H9 (cell line): ENCODE measurements around the gene IFNAR2. TPM values are rescaled to one million over a fixed set of nuclear protein-coding genes. Genes with fewer than 3 reads are reported as not detected.

Experiments used
- DNase-seq: peaks from one replicate; pipeline ENCODE4 v3.0.0-alpha.2; 2017
- H2AFZ ChIP-seq: one replicate; pipeline ENCODE4 v1.6.1; 2013; ENCODE audit warnings: mild to moderate bottlenecking, low read length, control low read depth, moderate library complexity
- H2AK5ac ChIP-seq: 2 replicates; pipeline ENCODE4 v1.6.1; 2013; ENCODE audit warnings: low read length, control low read depth, mixed read lengths; ENCODE audit not compliant: insufficient read length
- H2BK120ac ChIP-seq: one replicate; pipeline ENCODE4 v1.6.1; 2013; ENCODE audit warnings: low read depth, mild to moderate bottlenecking, low read length, control low read depth, inconsistent platforms; ENCODE audit not compliant: poor library complexity, severe bottlenecking
- H2BK12ac ChIP-seq: 2 replicates; pipeline ENCODE4 v1.6.1; 2013; ENCODE audit warnings: low read length, control low read depth, mixed read lengths, low read depth; ENCODE audit not compliant: insufficient read length
- H2BK15ac ChIP-seq: 2 replicates; pipeline ENCODE4 v1.6.1; 2013; ENCODE audit warnings: low read depth, low read length, control low read depth
- H2BK20ac ChIP-seq: one replicate; pipeline ENCODE4 v1.6.1; 2013; ENCODE audit warnings: low read depth, mild to moderate bottlenecking, low read length, control low read depth, inconsistent platforms; ENCODE audit not compliant: poor library complexity, severe bottlenecking
- H2BK5ac ChIP-seq: 2 replicates; pipeline ENCODE4 v1.6.1; 2013; ENCODE audit warnings: low read length, control low read depth, mixed read lengths; ENCODE audit not compliant: insufficient read length
- H3K14ac ChIP-seq: 2 replicates; pipeline ENCODE4 v1.6.1; 2013; ENCODE audit warnings: low read length, control low read depth; ENCODE audit not compliant: insufficient read depth
- H3K18ac ChIP-seq: 2 replicates; pipeline ENCODE4 v1.6.1; 2013; ENCODE audit warnings: low read depth, mild to moderate bottlenecking, mixed read lengths, low read length, control low read depth; ENCODE audit not compliant: insufficient read length
- H3K23ac ChIP-seq: 2 replicates; pipeline ENCODE4 v1.6.1; 2013; ENCODE audit warnings: low read length, control low read depth, mixed read lengths, low read depth; ENCODE audit not compliant: insufficient read length
- H3K23me2 ChIP-seq: 2 replicates; pipeline ENCODE4 v1.6.1; 2013; ENCODE audit warnings: low read depth, mild to moderate bottlenecking, mixed read lengths, low read length, control low read depth; ENCODE audit not compliant: insufficient read length, poor library complexity, severe bottlenecking
- H3K27ac ChIP-seq: 2 replicates; pipeline ENCODE4 v1.5.1; 2013; ENCODE audit warnings: low read length, control low read depth, mixed read lengths, low read depth; ENCODE audit not compliant: insufficient read length
- H3K27me3 ChIP-seq: 2 replicates; pipeline ENCODE4 v1.6.1; 2013; ENCODE audit warnings: low read length, control low read depth, inconsistent platforms; ENCODE audit not compliant: insufficient read depth
- H3K4ac ChIP-seq: 2 replicates; pipeline ENCODE4 v1.6.1; 2013; ENCODE audit warnings: low read depth, mild to moderate bottlenecking, control low read depth, inconsistent platforms, low read length, moderate library complexity
- H3K4me1 ChIP-seq: 2 replicates; pipeline ENCODE4 v1.6.1; 2013; ENCODE audit warnings: low read length, control low read depth, inconsistent platforms; ENCODE audit not compliant: insufficient read depth
- H3K4me2 ChIP-seq: 2 replicates; pipeline ENCODE4 v1.6.1; 2013; ENCODE audit warnings: low read length, control low read depth, mixed read lengths; ENCODE audit not compliant: insufficient read length, insufficient read depth
- H3K56ac ChIP-seq: 2 replicates; pipeline ENCODE4 v1.6.1; 2013; ENCODE audit warnings: low read depth, mild to moderate bottlenecking, mixed read lengths, low read length, control low read depth; ENCODE audit not compliant: insufficient read length
- H3K79me1 ChIP-seq: 2 replicates; pipeline ENCODE4 v1.6.1; 2013; ENCODE audit warnings: low read depth, mild to moderate bottlenecking, moderate library complexity, low read length, control low read depth, inconsistent platforms; ENCODE audit not compliant: insufficient read depth, poor library complexity, severe bottlenecking
- H3K79me2 ChIP-seq: 2 replicates; pipeline ENCODE4 v1.6.1; 2013; ENCODE audit warnings: low read length, control low read depth, inconsistent platforms; ENCODE audit not compliant: insufficient read depth
- H3K9ac ChIP-seq: 2 replicates; pipeline ENCODE4 v1.6.1; 2013; ENCODE audit warnings: low read length, control low read depth, mixed read lengths; ENCODE audit not compliant: insufficient read length; ENCODE audit errors: extremely low read depth
- H3K9me3 ChIP-seq: one replicate; pipeline ENCODE4 v1.6.1; 2013; ENCODE audit warnings: low read depth, low read length, inconsistent platforms; ENCODE audit not compliant: control insufficient read depth
- H3T11ph ChIP-seq: one replicate; pipeline ENCODE4 v1.6.1; 2013; ENCODE audit warnings: mild to moderate bottlenecking, low read length, control low read depth, inconsistent platforms
- H4K20me1 ChIP-seq: one replicate; pipeline ENCODE4 v1.6.1; 2013; ENCODE audit not compliant: control insufficient read depth, insufficient read length, insufficient read depth
- H4K5ac ChIP-seq: 2 replicates; pipeline ENCODE4 v1.6.1; 2013; ENCODE audit warnings: low read depth, mild to moderate bottlenecking, mixed read lengths, low read length, control low read depth; ENCODE audit not compliant: insufficient read length
- H4K8ac ChIP-seq: replicated peaks from 2 replicates; pipeline ENCODE4 v1.6.1; 2013; ENCODE audit warnings: low read length, control low read depth, mixed read lengths, low read depth; ENCODE audit not compliant: insufficient read length
- H4K91ac ChIP-seq: 2 replicates; pipeline ENCODE4 v1.6.1; 2013; ENCODE audit warnings: low read depth, mild to moderate bottlenecking, moderate library complexity, mixed read lengths, low read length, control low read depth; ENCODE audit not compliant: insufficient read length
- H3K27ac Mint-ChIP-seq, 3 experiments: 2 replicates in 2 of 3; 3 replicates in 1 of 3; pipeline ENCODE4 v1.8.0; 2020 to 2021; ENCODE audit warnings: mixed read lengths in 3 of 3, mild to moderate bottlenecking in 1 of 3, moderate library complexity in 1 of 3
- H3K27me3 Mint-ChIP-seq: 2 replicates; pipeline ENCODE4 v1.8.0; 2021; ENCODE audit warnings: low read depth, mild to moderate bottlenecking, moderate library complexity, mixed read lengths
- H3K36me3 Mint-ChIP-seq, 3 experiments: 2 replicates in 2 of 3; 3 replicates in 1 of 3; pipeline ENCODE4 v1.8.0; 2020 to 2021; ENCODE audit warnings: low read depth in 3 of 3, mixed read lengths in 3 of 3; ENCODE audit not compliant: insufficient read depth in 1 of 3
- H3K4me1 Mint-ChIP-seq, 2 experiments: 2 replicates each; pipeline ENCODE4 v1.8.0; 2020; ENCODE audit warnings: mixed read lengths in 2 of 2
- H3K4me3 Mint-ChIP-seq, 2 experiments: 2 replicates in 1 of 2; 3 replicates in 1 of 2; pipeline ENCODE4 v1.8.0; 2020 to 2021; ENCODE audit warnings: mild to moderate bottlenecking in 2 of 2, mixed read lengths in 2 of 2, moderate library complexity in 1 of 2
- H3K9me3 Mint-ChIP-seq, 2 experiments: 2 replicates in 1 of 2; 3 replicates in 1 of 2; pipeline ENCODE4 v1.8.0; 2020; ENCODE audit warnings: mild to moderate bottlenecking in 2 of 2, mixed read lengths in 2 of 2, moderate library complexity in 1 of 2
- WGBS: extraction: QIAGEN DNeasy Blood & Tissue Kit; methylation state at CpG from one replicate; pipeline ENCODE4 v1.1.7; 2013; ENCODE audit warnings: missing lambda C conversion rate, low lambda C conversion rate, mixed read lengths; ENCODE audit not compliant: insufficient read length; ENCODE audit errors: extremely low coverage; 5-methylcytosine and 5-hydroxymethylcytosine counted together
- total RNA-seq: library from RNA; stranded (reverse); gene quantifications from 2 replicates; pipeline ENCODE4 v1.2.1, GENCODE V29; 2021
- TF ChIP-seq, protein P1 (sequence below): fragments of 200-600 bp; sonication (generic); conservative IDR thresholded peaks from 3 replicates; pipeline ENCODE4 v1.8.0; 2021; ENCODE audit warnings: antibody characterized with exemption, mild to moderate bottlenecking

IFNAR2 gene
- total RNA-seq, 1 experiment from 2014 or later: 14.4 TPM

GRCh38 chr21:33234635-33235520 lies 5.1 kb downstream of the IFNAR2 start:
- no peak overlapping the region for H3K4me2 ChIP-seq
- H2AFZ ChIP-seq: no peak overlapping the region
- H3T11ph ChIP-seq: no peak overlapping the region
- H3K27me3 ChIP-seq: no peaks in the 10 kb centered on the region
- H2BK5ac ChIP-seq: no peak overlapping the region
- no peak overlapping the region for H2BK120ac ChIP-seq
- H3K9me3 ChIP-seq: peaks cover 18% of the 10 kb centered on the region
- H2AK5ac ChIP-seq: no peak overlapping the region
- no peaks in the 10 kb centered on the region for H3K79me2 ChIP-seq
- H4K5ac ChIP-seq: no peak overlapping the region
- Mint-ChIP-seq H3K4me3 (no peak overlapping the region), H3K27me3 (peaks cover 3% of the 10 kb centered on the region), H3K4me1 (peaks cover 18 to 25% of the 10 kb centered on the region in 2 experiments), H3K9me3 (peaks cover 37 to 39% of the 10 kb centered on the region in 2 experiments), H3K36me3 (peaks cover 36 to 66% (median 44%) of the 10 kb centered on the region in 3 experiments), H3K27ac (peak overlapping the region in 2 of 3 experiments; percentile 24 to 32; a peak in 3 of 7 replicates)
- no peak overlapping the region for H3K18ac ChIP-seq
- H3K4ac ChIP-seq: no peak overlapping the region
- no peak overlapping the region for H3K27ac ChIP-seq
- WGBS: no CpG with 5 or more reads among the region's 3 CpGs
- H2BK20ac ChIP-seq: no peak overlapping the region
- peaks cover 12% of the 10 kb centered on the region for H3K23me2 ChIP-seq
- H3K9ac ChIP-seq: no peak overlapping the region
- no peak for DNase-seq
- TF ChIP-seq, protein P1, sequence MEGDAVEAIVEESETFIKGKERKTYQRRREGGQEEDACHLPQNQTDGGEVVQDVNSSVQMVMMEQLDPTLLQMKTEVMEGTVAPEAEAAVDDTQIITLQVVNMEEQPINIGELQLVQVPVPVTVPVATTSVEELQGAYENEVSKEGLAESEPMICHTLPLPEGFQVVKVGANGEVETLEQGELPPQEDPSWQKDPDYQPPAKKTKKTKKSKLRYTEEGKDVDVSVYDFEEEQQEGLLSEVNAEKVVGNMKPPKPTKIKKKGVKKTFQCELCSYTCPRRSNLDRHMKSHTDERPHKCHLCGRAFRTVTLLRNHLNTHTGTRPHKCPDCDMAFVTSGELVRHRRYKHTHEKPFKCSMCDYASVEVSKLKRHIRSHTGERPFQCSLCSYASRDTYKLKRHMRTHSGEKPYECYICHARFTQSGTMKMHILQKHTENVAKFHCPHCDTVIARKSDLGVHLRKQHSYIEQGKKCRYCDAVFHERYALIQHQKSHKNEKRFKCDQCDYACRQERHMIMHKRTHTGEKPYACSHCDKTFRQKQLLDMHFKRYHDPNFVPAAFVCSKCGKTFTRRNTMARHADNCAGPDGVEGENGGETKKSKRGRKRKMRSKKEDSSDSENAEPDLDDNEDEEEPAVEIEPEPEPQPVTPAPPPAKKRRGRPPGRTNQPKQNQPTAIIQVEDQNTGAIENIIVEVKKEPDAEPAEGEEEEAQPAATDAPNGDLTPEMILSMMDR: no peak
- no peak overlapping the region for H4K91ac ChIP-seq
- H3K23ac ChIP-seq: no peak overlapping the region
- H2BK12ac ChIP-seq: no peak overlapping the region
- H3K56ac ChIP-seq: no peak overlapping the region
- H3K4me1 ChIP-seq: peaks cover 5% of the 10 kb centered on the region; the same call in 1 of the 2 replicates
- H3K79me1 ChIP-seq: no peaks in the 10 kb centered on the region
- H4K20me1 ChIP-seq: no peaks in the 10 kb centered on the region
- H2BK15ac ChIP-seq: no peak overlapping the region
- no peak overlapping the region for H3K14ac ChIP-seq
- H4K8ac ChIP-seq: no peak overlapping the region
